Calu3 (cell line): ENCODE data around the gene FABP6. TPM values are rescaled to one million over a fixed set of nuclear protein-coding genes. Genes with fewer than 3 reads are reported as not detected.

Source experiments
- BruUV-seq: library from RNA; stranded (reverse); fragments of 400-500 nt; replicated peaks from 2 replicates; lab custom pipeline; 2021; lab: Mats Ljungman, UMichigan
- CTCF ChIA-PET: fragments of 300-600 bp; sonication (Branson Sonifier 250); formaldehyde crosslinking; loops from one replicate; lab custom pipeline; 2022; ENCODE audit warnings: antibody characterized with exemption; lab: Charles Lee
- DNase-seq: peaks from one replicate; pipeline ENCODE4 v3.0.0; 2022
- H3K27ac Mint-ChIP-seq: one replicate; pipeline ENCODE4 v1.8.0; 2022; ENCODE audit warnings: mixed read lengths; ENCODE audit not compliant: unreplicated experiment
- H3K27me3 Mint-ChIP-seq: one replicate; pipeline ENCODE4 v1.8.0; 2022; ENCODE audit warnings: mixed read lengths; ENCODE audit not compliant: unreplicated experiment
- H3K36me3 Mint-ChIP-seq: one replicate; pipeline ENCODE4 v1.8.0; 2022; ENCODE audit warnings: mild to moderate bottlenecking, moderate library complexity, mixed read lengths; ENCODE audit not compliant: insufficient read depth, unreplicated experiment
- H3K4me1 Mint-ChIP-seq: one replicate; pipeline ENCODE4 v1.8.0; 2022; ENCODE audit warnings: mild to moderate bottlenecking, low read depth, mixed read lengths; ENCODE audit not compliant: unreplicated experiment
- H3K4me3 Mint-ChIP-seq: one replicate; pipeline ENCODE4 v1.8.0; 2022; ENCODE audit warnings: mild to moderate bottlenecking, low read depth, moderate library complexity, mixed read lengths; ENCODE audit not compliant: unreplicated experiment
- H3K9me3 Mint-ChIP-seq: one replicate; pipeline ENCODE4 v1.8.0; 2022; ENCODE audit warnings: low read depth, mixed read lengths; ENCODE audit not compliant: unreplicated experiment
- intact Hi-C: fragments of 100-400 bp; cut with micrococcal nuclease; formaldehyde crosslinking; loops from one replicate; pipeline ENCODE4 v1.10.0; 2022; ENCODE audit not compliant: unreplicated experiment
- total RNA-seq: library from RNA; stranded (reverse); gene quantifications from 2 replicates; pipeline ENCODE4 v1.2.3, GENCODE V29; 2022
- TF ChIP-seq, protein P1 (sequence below): fragments of 200-600 bp; IDR thresholded peaks from one replicate; pipeline ENCODE4 v1.8.0; 2022; ENCODE audit warnings: antibody characterized with exemption; ENCODE audit not compliant: unreplicated experiment

The FABP6 gene
- total RNA-seq, 1 experiment from 2014 or later, result 1.6 TPM

DNA sequence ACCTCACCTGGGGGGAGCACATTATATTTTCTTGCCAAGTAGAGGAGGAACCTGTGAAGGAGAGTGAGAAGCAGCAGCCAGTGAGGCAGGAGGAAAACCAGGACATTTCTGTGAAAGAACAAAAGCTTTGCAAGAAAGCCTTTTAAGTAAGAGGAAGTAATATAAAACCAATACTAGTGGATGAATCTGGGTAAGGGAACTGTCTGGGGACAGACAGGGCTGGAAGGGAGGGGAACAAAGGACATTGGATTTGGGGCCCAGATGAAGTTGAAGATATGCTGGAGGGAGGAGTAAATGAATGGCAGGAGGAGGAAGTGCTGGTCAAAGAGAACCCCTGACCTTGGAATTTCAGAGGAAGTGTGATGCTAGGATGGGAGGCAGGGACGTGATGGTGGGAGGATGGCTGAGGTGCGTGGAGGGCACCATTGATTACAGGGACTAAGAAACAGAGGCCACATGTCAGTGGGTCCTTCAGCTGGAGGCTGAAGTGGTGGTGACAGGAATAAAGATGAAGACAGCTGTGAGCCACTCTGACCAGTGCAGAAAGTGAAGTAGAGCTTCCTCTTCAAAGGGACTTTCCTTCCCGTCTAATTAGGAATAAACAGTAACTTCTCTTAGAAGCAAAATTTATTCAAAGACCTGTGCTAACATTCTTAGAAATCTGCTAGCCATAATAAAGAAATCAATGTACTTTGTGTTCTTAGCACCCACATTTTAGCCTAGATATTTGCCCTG, 43.5 kb upstream of the FABP6 start:
- no peak overlapping the region for H3K27ac Mint-ChIP-seq
- intact Hi-C loops, result no loop called here
- TF ChIP-seq, protein P1, sequence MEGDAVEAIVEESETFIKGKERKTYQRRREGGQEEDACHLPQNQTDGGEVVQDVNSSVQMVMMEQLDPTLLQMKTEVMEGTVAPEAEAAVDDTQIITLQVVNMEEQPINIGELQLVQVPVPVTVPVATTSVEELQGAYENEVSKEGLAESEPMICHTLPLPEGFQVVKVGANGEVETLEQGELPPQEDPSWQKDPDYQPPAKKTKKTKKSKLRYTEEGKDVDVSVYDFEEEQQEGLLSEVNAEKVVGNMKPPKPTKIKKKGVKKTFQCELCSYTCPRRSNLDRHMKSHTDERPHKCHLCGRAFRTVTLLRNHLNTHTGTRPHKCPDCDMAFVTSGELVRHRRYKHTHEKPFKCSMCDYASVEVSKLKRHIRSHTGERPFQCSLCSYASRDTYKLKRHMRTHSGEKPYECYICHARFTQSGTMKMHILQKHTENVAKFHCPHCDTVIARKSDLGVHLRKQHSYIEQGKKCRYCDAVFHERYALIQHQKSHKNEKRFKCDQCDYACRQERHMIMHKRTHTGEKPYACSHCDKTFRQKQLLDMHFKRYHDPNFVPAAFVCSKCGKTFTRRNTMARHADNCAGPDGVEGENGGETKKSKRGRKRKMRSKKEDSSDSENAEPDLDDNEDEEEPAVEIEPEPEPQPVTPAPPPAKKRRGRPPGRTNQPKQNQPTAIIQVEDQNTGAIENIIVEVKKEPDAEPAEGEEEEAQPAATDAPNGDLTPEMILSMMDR, result no peak

DNA sequence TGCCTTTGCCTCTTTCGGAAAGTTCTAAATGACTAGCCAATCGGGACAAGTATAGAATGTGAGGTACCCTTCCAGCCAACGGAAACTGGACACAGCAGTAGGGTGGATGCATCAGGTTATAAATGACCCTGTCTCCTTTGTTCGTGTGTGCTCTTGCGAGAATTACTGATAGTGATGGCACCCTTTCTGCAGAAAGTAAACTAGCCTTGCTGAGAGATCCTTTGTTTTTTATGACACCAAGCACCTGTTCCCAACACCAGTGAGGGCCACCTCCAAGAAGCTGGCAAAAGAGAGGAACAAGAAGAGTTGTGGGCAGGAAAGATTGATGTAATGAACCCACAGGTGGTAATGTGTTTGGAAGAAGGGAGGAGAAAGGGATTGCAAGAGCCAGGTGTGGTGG, 42.8 kb upstream of the FABP6 start:
- no TSS peak for BruUV-seq
- CTCF ChIA-PET, result interaction anchor here (1.0 kb wide), 1 partner anchor 106 kb away, joined by 5 read pairs; no protein-coding TSS in a partner anchor

More for the DNA sequence above, 43.5 kb upstream of the FABP6 start:
- BruUV-seq, result no TSS peak
- no peak overlapping the region for H3K4me3 Mint-ChIP-seq
- H3K36me3 Mint-ChIP-seq, result no peaks in the 10 kb centered on the region
- peaks cover 35% of the 10 kb centered on the region for H3K4me1 Mint-ChIP-seq
- peaks cover 10% of the 10 kb centered on the region for H3K9me3 Mint-ChIP-seq
- DNase-seq, result no peak
- H3K27me3 Mint-ChIP-seq, result no peaks in the 10 kb centered on the region
- CTCF ChIA-PET, result interaction anchor here (0.6 kb wide), 1 partner anchor 105 kb away, joined by 4 read pairs; no protein-coding TSS in a partner anchor

DNA sequence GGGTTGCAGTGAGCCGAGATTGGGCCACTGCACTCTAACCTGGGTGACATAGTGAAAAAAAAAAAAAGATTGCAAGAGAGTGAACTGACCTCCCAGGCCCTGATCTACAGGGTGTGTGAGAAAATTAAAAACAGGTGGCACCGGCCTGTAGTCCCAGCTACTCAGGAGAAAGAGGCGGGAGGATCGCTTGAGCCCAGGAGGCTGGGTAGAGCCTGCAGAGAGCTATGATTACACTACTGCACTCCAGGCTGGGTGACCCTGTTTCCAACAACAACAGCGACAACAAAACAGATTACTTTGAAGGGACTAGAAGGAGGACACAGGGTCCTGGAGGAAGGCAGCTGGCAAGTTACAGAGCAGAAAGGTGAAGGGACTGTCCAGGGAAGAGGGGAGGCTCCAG, 42.2 kb upstream of the FABP6 start:
- H3K36me3 Mint-ChIP-seq, result no peaks in the 10 kb centered on the region
- no TSS peak for BruUV-seq
- H3K27me3 Mint-ChIP-seq, result no peaks in the 10 kb centered on the region
- H3K9me3 Mint-ChIP-seq, result peaks cover 10% of the 10 kb centered on the region
- intact Hi-C loops, result no loop called here
- TF ChIP-seq, protein P1, result no peak
- H3K27ac Mint-ChIP-seq, result peak overlapping the region; percentile 53
- H3K4me3 Mint-ChIP-seq, result no peak overlapping the region
- DNase-seq, result no peak
- CTCF ChIA-PET, result interaction anchor here (0.5 to 1.0 kb wide), 3 partner anchors 76 to 173 kb away, joined by 3 to 5 read pairs (median 4); no protein-coding TSS in a partner anchor
- peaks cover 35% of the 10 kb centered on the region for H3K4me1 Mint-ChIP-seq

More for the DNA sequence above, 42.8 kb upstream of the FABP6 start:
- intact Hi-C loops, result no loop called here
- peak overlapping the region; percentile 53 for H3K27ac Mint-ChIP-seq
- no peaks in the 10 kb centered on the region for H3K36me3 Mint-ChIP-seq
- peaks cover 10% of the 10 kb centered on the region for H3K9me3 Mint-ChIP-seq
- H3K4me3 Mint-ChIP-seq, result no peak overlapping the region
- H3K27me3 Mint-ChIP-seq, result no peaks in the 10 kb centered on the region
- TF ChIP-seq, protein P1, result no peak
- peaks cover 35% of the 10 kb centered on the region for H3K4me1 Mint-ChIP-seq
- no peak for DNase-seq

GRCh38 chr5:160188141-160189015, 40.9 kb upstream of the FABP6 start:
- peaks cover 10% of the 10 kb centered on the region for H3K9me3 Mint-ChIP-seq
- TF ChIP-seq, protein P1, result no peak
- CTCF ChIA-PET, result interaction anchor here (0.6 to 1.9 kb wide), 5 partner anchors 14 to 107 kb away, joined by 3 to 9 read pairs (median 6); no protein-coding TSS in a partner anchor
- peak overlapping the region; percentile 24 for H3K4me3 Mint-ChIP-seq
- no peaks in the 10 kb centered on the region for H3K27me3 Mint-ChIP-seq
- H3K36me3 Mint-ChIP-seq, result no peaks in the 10 kb centered on the region
- DNase-seq, result peak; percentile 65
- no TSS peak for BruUV-seq
- peak overlapping the region; percentile 48 for H3K27ac Mint-ChIP-seq
- intact Hi-C loops, result no loop called here
- H3K4me1 Mint-ChIP-seq, result peaks cover 28% of the 10 kb centered on the region
